Measurements from ENCODE around the gene CPM. TPM values are rescaled to one million over a fixed set of nuclear protein-coding genes. Genes with fewer than 3 reads are reported as not detected.

CPM gene
- polyA plus RNA-seq, 4 donors: 0.45 to 11.6 (median 4.5) TPM

- H3K27me3 ChIP-seq (ENCODE audit: control insufficient read depth in 3 of 3, insufficient read depth in 3 of 3, low read length in 3 of 3): no peaks in the 10 kb centered on the region
- DNase-seq: no peak
- no peak overlapping the region for H3K27ac ChIP-seq (ENCODE audit: low read depth in 1 of 3, low read length in 2 of 3)
- FAIRE-seq: no peak
- no peak overlapping the region for H3K4me3 ChIP-seq (ENCODE audit: low read depth in 1 of 3, low read length in 3 of 3)
- no peaks in the 10 kb centered on the region for H3K36me3 ChIP-seq (ENCODE audit: control insufficient read depth in 3 of 3, insufficient read depth in 2 of 3, low read depth in 1 of 3, low read length in 3 of 3)
- H3K4me1 ChIP-seq (ENCODE audit: control insufficient read depth in 3 of 3, insufficient read depth in 2 of 3, low read depth in 1 of 3, low read length in 2 of 3): no peaks in the 10 kb centered on the region
- H3K9me3 ChIP-seq (ENCODE audit: control insufficient read depth in 2 of 2, insufficient read depth in 1 of 2, low read depth in 1 of 2, low read length in 1 of 2): no peaks in the 10 kb centered on the region
- WGBS, 3 donors: 94 to 97% (median 96%) methylated on average over 4 of the region's 4 CpGs
These were observed 24.9 kb downstream of the CPM start for GRCh38 chr12:68908076-68908475.

- no peak overlapping the region for H3K4me3 ChIP-seq (ENCODE audit: low read depth in 1 of 3, low read length in 3 of 3)
- peaks cover 0 to 5% (median 0%) of the 10 kb centered on the region in 3 donors for H3K4me1 ChIP-seq (ENCODE audit: control insufficient read depth in 3 of 3, insufficient read depth in 2 of 3, low read depth in 1 of 3, low read length in 2 of 3)
- no peaks in the 10 kb centered on the region for H3K27me3 ChIP-seq (ENCODE audit: control insufficient read depth in 3 of 3, insufficient read depth in 3 of 3, low read length in 3 of 3)
- DNase-seq: no peak
- H3K27ac ChIP-seq (ENCODE audit: low read depth in 1 of 3, low read length in 2 of 3): no peak overlapping the region
- H3K9me3 ChIP-seq (ENCODE audit: control insufficient read depth in 2 of 2, insufficient read depth in 1 of 2, low read depth in 1 of 2, low read length in 1 of 2): no peaks in the 10 kb centered on the region
- H3K36me3 ChIP-seq (ENCODE audit: control insufficient read depth in 3 of 3, insufficient read depth in 2 of 3, low read depth in 1 of 3, low read length in 3 of 3): no peaks in the 10 kb centered on the region
- 91 to 97% (median 92%) methylated on average over 4 of the region's 4 CpGs for WGBS, 3 donors
- FAIRE-seq: no peak
These were observed 27.2 kb downstream of the CPM start for GRCh38 chr12:68905733-68906132.

GRCh38 chr12:68904351-68904962 lies 28.5 kb downstream of the CPM start:
- Histone ChIP-seq H3K36me3 (ENCODE audit: control insufficient read depth in 3 of 3, insufficient read depth in 2 of 3, low read depth in 1 of 3, low read length in 3 of 3) (no peaks in the 10 kb centered on the region), H3K27me3 (ENCODE audit: control insufficient read depth in 3 of 3, insufficient read depth in 3 of 3, low read length in 3 of 3) (no peaks in the 10 kb centered on the region), H3K27ac (ENCODE audit: low read depth in 1 of 3, low read length in 2 of 3) (no peak overlapping the region), H3K4me1 (ENCODE audit: control insufficient read depth in 3 of 3, insufficient read depth in 2 of 3, low read depth in 1 of 3, low read length in 2 of 3) (peaks cover 0 to 5% (median 0%) of the 10 kb centered on the region in 3 donors), H3K9me3 (ENCODE audit: control insufficient read depth in 2 of 2, insufficient read depth in 1 of 2, low read depth in 1 of 2, low read length in 1 of 2) (no peaks in the 10 kb centered on the region), H3K4me3 (ENCODE audit: low read depth in 1 of 3, low read length in 3 of 3) (no peak overlapping the region)
- 75 to 87% (median 81%) methylated on average over 4 of the region's 4 CpGs for WGBS, 3 donors
- no peak for DNase-seq
- no peak for FAIRE-seq

- H3K4me3 ChIP-seq (ENCODE audit: low read depth in 1 of 3, low read length in 3 of 3): no peak overlapping the region
- no peak for FAIRE-seq
- no peak overlapping the region for H3K27ac ChIP-seq (ENCODE audit: low read depth in 1 of 3, low read length in 2 of 3)
- peaks cover 0 to 5% (median 2%) of the 10 kb centered on the region in 3 donors for H3K4me1 ChIP-seq (ENCODE audit: control insufficient read depth in 3 of 3, insufficient read depth in 2 of 3, low read depth in 1 of 3, low read length in 2 of 3)
- no peaks in the 10 kb centered on the region for H3K9me3 ChIP-seq (ENCODE audit: control insufficient read depth in 2 of 2, insufficient read depth in 1 of 2, low read depth in 1 of 2, low read length in 1 of 2)
- 64 to 77% (median 70%) methylated on average over 8 of the region's 8 CpGs for WGBS, 3 donors
- H3K36me3 ChIP-seq (ENCODE audit: control insufficient read depth in 3 of 3, insufficient read depth in 2 of 3, low read depth in 1 of 3, low read length in 3 of 3): no peaks in the 10 kb centered on the region
- no peak for DNase-seq
- H3K27me3 ChIP-seq (ENCODE audit: control insufficient read depth in 3 of 3, insufficient read depth in 3 of 3, low read length in 3 of 3): no peaks in the 10 kb centered on the region
These were observed 29.5 kb downstream of the CPM start for GRCh38 chr12:68903511-68903910.

- DNase-seq (peak; percentile 45 to 61), FAIRE-seq (no peak)
- no peak overlapping the region for H3K27ac ChIP-seq (ENCODE audit: low read depth in 1 of 3, low read length in 2 of 3)
- H3K36me3 ChIP-seq (ENCODE audit: control insufficient read depth in 3 of 3, insufficient read depth in 2 of 3, low read depth in 1 of 3, low read length in 3 of 3): no peaks in the 10 kb centered on the region
- H3K9me3 ChIP-seq (ENCODE audit: control insufficient read depth in 2 of 2, insufficient read depth in 1 of 2, low read depth in 1 of 2, low read length in 1 of 2): no peaks in the 10 kb centered on the region
- WGBS, 3 donors: 48 to 80% (median 59%) methylated on average over 2 of the region's 2 CpGs
- H3K4me1 ChIP-seq (ENCODE audit: control insufficient read depth in 3 of 3, insufficient read depth in 2 of 3, low read depth in 1 of 3, low read length in 2 of 3): peaks cover 0 to 5% (median 2%) of the 10 kb centered on the region in 3 donors
- no peaks in the 10 kb centered on the region for H3K27me3 ChIP-seq (ENCODE audit: control insufficient read depth in 3 of 3, insufficient read depth in 3 of 3, low read length in 3 of 3)
- no peak overlapping the region for H3K4me3 ChIP-seq (ENCODE audit: low read depth in 1 of 3, low read length in 3 of 3)
These were observed 31.4 kb downstream of the CPM start for GRCh38 chr12:68901551-68901950.

- no peak overlapping the region for H3K4me3 ChIP-seq (ENCODE audit: low read depth in 1 of 3, low read length in 3 of 3)
- no peak overlapping the region for H3K27ac ChIP-seq (ENCODE audit: low read depth in 1 of 3, low read length in 2 of 3)
- no peaks in the 10 kb centered on the region for H3K36me3 ChIP-seq (ENCODE audit: control insufficient read depth in 3 of 3, insufficient read depth in 2 of 3, low read depth in 1 of 3, low read length in 3 of 3)
- no peak for FAIRE-seq
- DNase-seq: no peak
- H3K4me1 ChIP-seq (ENCODE audit: control insufficient read depth in 3 of 3, insufficient read depth in 2 of 3, low read depth in 1 of 3, low read length in 2 of 3): peaks cover 0 to 5% (median 2%) of the 10 kb centered on the region in 3 donors
- H3K27me3 ChIP-seq (ENCODE audit: control insufficient read depth in 3 of 3, insufficient read depth in 3 of 3, low read length in 3 of 3): no peaks in the 10 kb centered on the region
- no peaks in the 10 kb centered on the region for H3K9me3 ChIP-seq (ENCODE audit: control insufficient read depth in 2 of 2, insufficient read depth in 1 of 2, low read depth in 1 of 2, low read length in 1 of 2)
- 81 to 93% (median 91%) methylated on average over 2 of the region's 2 CpGs for WGBS, 3 donors
These were observed 31.8 kb downstream of the CPM start for GRCh38 chr12:68901145-68901544.

GRCh38 chr12:68900241-68900640 lies 32.7 kb downstream of the CPM start:
- Histone ChIP-seq H3K4me1 (ENCODE audit: control insufficient read depth in 3 of 3, insufficient read depth in 2 of 3, low read depth in 1 of 3, low read length in 2 of 3) (peaks cover 0 to 5% (median 2%) of the 10 kb centered on the region in 3 donors), H3K27ac (ENCODE audit: low read depth in 1 of 3, low read length in 2 of 3) (no peak overlapping the region), H3K4me3 (ENCODE audit: low read depth in 1 of 3, low read length in 3 of 3) (no peak overlapping the region), H3K27me3 (ENCODE audit: control insufficient read depth in 3 of 3, insufficient read depth in 3 of 3, low read length in 3 of 3) (no peaks in the 10 kb centered on the region), H3K9me3 (ENCODE audit: control insufficient read depth in 2 of 2, insufficient read depth in 1 of 2, low read depth in 1 of 2, low read length in 1 of 2) (no peaks in the 10 kb centered on the region), H3K36me3 (ENCODE audit: control insufficient read depth in 3 of 3, insufficient read depth in 2 of 3, low read depth in 1 of 3, low read length in 3 of 3) (no peaks in the 10 kb centered on the region)
- WGBS, 3 donors: 41 to 49% (median 44%) methylated on average over 2 of the region's 2 CpGs
- DNase-seq (no peak), FAIRE-seq (no peak)

- 20 to 42% (median 30%) methylated on average over 4 of the region's 4 CpGs for WGBS, 3 donors
- Histone ChIP-seq H3K27me3 (ENCODE audit: control insufficient read depth in 3 of 3, insufficient read depth in 3 of 3, low read length in 3 of 3) (no peaks in the 10 kb centered on the region), H3K27ac (ENCODE audit: low read depth in 1 of 3, low read length in 2 of 3) (no peak overlapping the region), H3K9me3 (ENCODE audit: control insufficient read depth in 2 of 2, insufficient read depth in 1 of 2, low read depth in 1 of 2, low read length in 1 of 2) (no peaks in the 10 kb centered on the region), H3K4me3 (ENCODE audit: low read depth in 1 of 3, low read length in 3 of 3) (no peak overlapping the region), H3K4me1 (ENCODE audit: control insufficient read depth in 3 of 3, insufficient read depth in 2 of 3, low read depth in 1 of 3, low read length in 2 of 3) (peaks cover 0 to 5% (median 2%) of the 10 kb centered on the region in 3 donors), H3K36me3 (ENCODE audit: control insufficient read depth in 3 of 3, insufficient read depth in 2 of 3, low read depth in 1 of 3, low read length in 3 of 3) (no peaks in the 10 kb centered on the region)
- FAIRE-seq (no peak), DNase-seq (peak; percentile 64 to 77)
These were observed 33.7 kb downstream of the CPM start for GRCh38 chr12:68899251-68899771.

All from small intestine (tissue), 7 donors.